Ectodermal cell (in vitro differentiated cells): ENCODE results near the gene HOOK2. TPM values are rescaled to one million over a fixed set of nuclear protein-coding genes. Genes with fewer than 3 reads are reported as not detected.
"Not testable (repeated sequence)": the region's sequence is repeated elsewhere in the genome, so short reads cannot be mapped to it uniquely, and the experiment has no call there.

ENCODE experiments used
- H3K27ac ChIP-seq: 2 replicates; pipeline ENCODE4 v1.7.0; 2013; ENCODE audit warnings: mild to moderate bottlenecking, low read depth, low read length; ENCODE audit not compliant: insufficient read depth, poor library complexity, severe bottlenecking
- H3K27me3 ChIP-seq: 2 replicates; pipeline ENCODE4 v1.7.0; 2013; ENCODE audit warnings: mild to moderate bottlenecking, low read length; ENCODE audit not compliant: insufficient read depth, control insufficient read depth, poor library complexity, severe bottlenecking
- H3K36me3 ChIP-seq: one replicate; pipeline ENCODE4 v1.7.0; 2013; ENCODE audit warnings: low read length; ENCODE audit not compliant: control insufficient read depth, insufficient read depth
- H3K4me1 ChIP-seq: one replicate; pipeline ENCODE4 v1.7.0; 2013; ENCODE audit warnings: low read length; ENCODE audit not compliant: control insufficient read depth, insufficient read depth
- H3K4me3 ChIP-seq: 2 replicates; pipeline ENCODE4 v1.7.0; 2013; ENCODE audit warnings: low read depth, low read length, control low read depth; ENCODE audit not compliant: insufficient read depth
- H3K9me3 ChIP-seq: 2 replicates; pipeline ENCODE4 v1.7.0; 2013; ENCODE audit warnings: mild to moderate bottlenecking, low read length, moderate library complexity; ENCODE audit not compliant: control insufficient read depth
- WGBS, 2 experiments: methylation state at CpG; one replicate each; pipeline ENCODE4 v1.1.7; 2013; ENCODE audit warnings: missing lambda C conversion rate in 2 of 2; 5-methylcytosine and 5-hydroxymethylcytosine counted together
- polyA plus RNA-seq, 4 experiments: library from polyadenylated mRNA; stranded (reverse); fragments of 50-300 nt; gene quantifications; one replicate each; pipeline ENCODE4 v1.2.3, GENCODE V29; 2013

Gene HOOK2
- polyA plus RNA-seq (2013, experiment 1 of 4) = 32.3 TPM
- 29.2 TPM for polyA plus RNA-seq (2013, experiment 2 of 4)
- polyA plus RNA-seq (2013, experiment 3 of 4) = 26.8 TPM
- 27.6 TPM for polyA plus RNA-seq (2013, experiment 4 of 4)

- WGBS, 2 experiments = 19 to 22% methylated on average over 58 of the region's 58 CpGs
- H3K27ac ChIP-seq = no peak within 1 kb of the TSS
- peaks cover 18% of the 10 kb centered on the region for H3K4me1 ChIP-seq
Observed at GRCh38 chr19:12774588-12775555, at the start of gene HOOK2. HOOK2 (minus strand) TSS chr19:12775552; CDS start chr19:12775449, 103 bp downstream.

GRCh38 chr19:12821761-12822160 lies 46.4 kb upstream of the HOOK2 start:
- H3K4me3 ChIP-seq = no peak overlapping the region
- peaks cover 10% of the 10 kb centered on the region for H3K27me3 ChIP-seq
- 91 to 97% methylated on average over 2 of the region's 2 CpGs for WGBS, 2 experiments
- H3K9me3 ChIP-seq = no peaks in the 10 kb centered on the region
- no peak overlapping the region for H3K27ac ChIP-seq
- no peaks in the 10 kb centered on the region for H3K36me3 ChIP-seq
- H3K4me1 ChIP-seq = no peaks in the 10 kb centered on the region

More at GRCh38 chr19:12774588-12775555, at the start of gene HOOK2:
- Histone ChIP-seq H3K9me3 (no peaks in the 10 kb centered on the region), H3K4me3 (peak within 1 kb of the TSS; percentile 67), H3K27me3 (peaks cover 16% of the 10 kb centered on the region), H3K36me3 (no peaks in the 10 kb centered on the region)

- not testable (repeated sequence) for H3K27ac ChIP-seq, H3K9me3 ChIP-seq, H3K27me3 ChIP-seq, H3K4me3 ChIP-seq, H3K4me1 ChIP-seq
- H3K36me3 ChIP-seq = peaks cover 12% of the 10 kb centered on the region
- WGBS, 2 experiments = 88 to 95% methylated on average over 11 of the region's 11 CpGs
Observed at GRCh38 chr19:12817810-12818209, 42.5 kb upstream of the HOOK2 start.

GRCh38 chr19:12817188-12817587 lies 41.8 kb upstream of the HOOK2 start:
- WGBS, 2 experiments = 94 to 96% methylated on average over 6 of the region's 6 CpGs

GRCh38 chr19:12815088-12815487 lies 39.7 kb upstream of the HOOK2 start:
- H3K27me3 ChIP-seq = no peaks in the 10 kb centered on the region
- H3K27ac ChIP-seq = no peak overlapping the region
- peaks cover 31% of the 10 kb centered on the region for H3K36me3 ChIP-seq
- no peaks in the 10 kb centered on the region for H3K9me3 ChIP-seq
- H3K4me1 ChIP-seq = no peaks in the 10 kb centered on the region
- WGBS, 2 experiments = 95 to 96% methylated on average over 7 of the region's 7 CpGs
- no peak overlapping the region for H3K4me3 ChIP-seq

More at GRCh38 chr19:12817188-12817587, 41.8 kb upstream of the HOOK2 start:
- H3K4me3 ChIP-seq, H3K27me3 ChIP-seq, H3K9me3 ChIP-seq, H3K27ac ChIP-seq, H3K4me1 ChIP-seq: not testable (repeated sequence)
- peaks cover 17% of the 10 kb centered on the region for H3K36me3 ChIP-seq

GRCh38 chr19:12806242-12807081 lies 31.1 kb upstream of the HOOK2 start, which contains the start of gene RNASEH2A:
RNASEH2A (plus strand) TSS chr19:12806584; CDS start chr19:12806674, 90 bp downstream.
- Histone ChIP-seq H3K36me3 (peaks cover 20% of the 10 kb centered on the region), H3K27ac (no peak within 1 kb of the TSS), H3K9me3 (no peaks in the 10 kb centered on the region), H3K4me1 (peaks cover 5% of the 10 kb centered on the region), H3K4me3 (peak within 1 kb of the TSS; percentile 70), H3K27me3 (peaks cover 9% of the 10 kb centered on the region)
- 5% methylated on average over 66 of the region's 66 CpGs for WGBS, 2 experiments

GRCh38 chr19:12804051-12804450 lies 28.7 kb upstream of the HOOK2 start:
- Histone ChIP-seq H3K36me3 (peaks cover 17% of the 10 kb centered on the region), H3K4me1 (peaks cover 16% of the 10 kb centered on the region), H3K27me3 (peaks cover 9% of the 10 kb centered on the region), H3K27ac (no peak overlapping the region), H3K4me3 (no peak overlapping the region), H3K9me3 (no peaks in the 10 kb centered on the region)
- WGBS, 2 experiments = 95% methylated on average over 26 of the region's 26 CpGs

GRCh38 chr19:12802267-12803106 lies 27.1 kb upstream of the HOOK2 start:
- Histone ChIP-seq H3K27me3 (peaks cover 9% of the 10 kb centered on the region), H3K4me3 (peak overlapping the region; percentile 93), H3K36me3 (peaks cover 13% of the 10 kb centered on the region), H3K27ac (no peak overlapping the region), H3K9me3 (no peaks in the 10 kb centered on the region), H3K4me1 (peaks cover 16% of the 10 kb centered on the region)
- WGBS, 2 experiments = 53 to 54% methylated on average over 22 of the region's 22 CpGs

- Histone ChIP-seq H3K4me1 (peaks cover 16% of the 10 kb centered on the region), H3K9me3 (no peaks in the 10 kb centered on the region), H3K27ac (peak within 1 kb of the TSS; percentile 46), H3K27me3 (peaks cover 9% of the 10 kb centered on the region), H3K4me3 (peak within 1 kb of the TSS; percentile 93), H3K36me3 (peaks cover 13% of the 10 kb centered on the region)
- 0 to 1% methylated on average over 78 of the region's 78 CpGs for WGBS, 2 experiments
Observed at GRCh38 chr19:12801466-12802266, 26.3 kb upstream of the HOOK2 start, which contains the start of the genes PRDX2 and THSD8. PRDX2 (minus strand) TSS chr19:12801800; CDS start chr19:12801261, 539 bp downstream. THSD8 (plus strand) TSS chr19:12802069; CDS start chr19:12802072, 3 bp downstream.
